GM12874 (cell line): ENCODE measurements around the gene SLC46A1.

Experiments used
- TF ChIP-seq, protein P1 (sequence below): IDR thresholded peaks from 2 replicates; pipeline ENCODE4 v1.5.1; 2011; ENCODE audit warnings: low read depth, mild to moderate bottlenecking, control low read depth, low read length, moderate library complexity; ENCODE audit not compliant: insufficient read depth

Gene SLC46A1

DNA sequence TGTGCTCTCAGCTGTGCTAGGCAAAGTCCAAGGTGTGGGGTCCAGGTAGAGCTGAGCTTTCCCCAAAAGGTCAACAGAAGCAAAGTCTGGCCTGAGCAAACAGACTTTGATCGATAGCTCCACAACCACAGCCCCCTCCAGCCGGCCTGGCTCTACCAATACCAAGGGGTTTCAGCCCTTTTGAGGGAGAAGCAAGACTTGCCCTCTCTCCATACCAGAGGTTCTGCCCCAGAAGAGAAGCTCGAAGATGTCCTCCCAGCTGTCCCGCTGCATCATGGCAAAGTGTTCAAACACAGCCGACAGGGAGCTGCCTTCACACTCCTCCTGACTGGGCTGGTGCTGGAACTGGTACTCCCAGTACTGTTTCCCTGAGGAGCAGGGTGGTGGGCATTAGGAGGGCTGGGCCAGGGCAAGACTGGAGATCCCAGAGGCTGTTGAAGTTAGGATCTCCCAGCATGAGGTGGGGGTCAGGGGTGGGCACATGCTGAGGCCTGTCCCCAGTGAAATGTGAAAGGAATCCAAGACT lies 37.6 kb downstream of the SLC46A1 start:
- TF ChIP-seq, protein P1, sequence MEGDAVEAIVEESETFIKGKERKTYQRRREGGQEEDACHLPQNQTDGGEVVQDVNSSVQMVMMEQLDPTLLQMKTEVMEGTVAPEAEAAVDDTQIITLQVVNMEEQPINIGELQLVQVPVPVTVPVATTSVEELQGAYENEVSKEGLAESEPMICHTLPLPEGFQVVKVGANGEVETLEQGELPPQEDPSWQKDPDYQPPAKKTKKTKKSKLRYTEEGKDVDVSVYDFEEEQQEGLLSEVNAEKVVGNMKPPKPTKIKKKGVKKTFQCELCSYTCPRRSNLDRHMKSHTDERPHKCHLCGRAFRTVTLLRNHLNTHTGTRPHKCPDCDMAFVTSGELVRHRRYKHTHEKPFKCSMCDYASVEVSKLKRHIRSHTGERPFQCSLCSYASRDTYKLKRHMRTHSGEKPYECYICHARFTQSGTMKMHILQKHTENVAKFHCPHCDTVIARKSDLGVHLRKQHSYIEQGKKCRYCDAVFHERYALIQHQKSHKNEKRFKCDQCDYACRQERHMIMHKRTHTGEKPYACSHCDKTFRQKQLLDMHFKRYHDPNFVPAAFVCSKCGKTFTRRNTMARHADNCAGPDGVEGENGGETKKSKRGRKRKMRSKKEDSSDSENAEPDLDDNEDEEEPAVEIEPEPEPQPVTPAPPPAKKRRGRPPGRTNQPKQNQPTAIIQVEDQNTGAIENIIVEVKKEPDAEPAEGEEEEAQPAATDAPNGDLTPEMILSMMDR = no peak

- TF ChIP-seq, protein P1 = no peak
These were observed 38.2 kb downstream of the SLC46A1 start for GRCh38 chr17:28367641-28368305.

DNA sequence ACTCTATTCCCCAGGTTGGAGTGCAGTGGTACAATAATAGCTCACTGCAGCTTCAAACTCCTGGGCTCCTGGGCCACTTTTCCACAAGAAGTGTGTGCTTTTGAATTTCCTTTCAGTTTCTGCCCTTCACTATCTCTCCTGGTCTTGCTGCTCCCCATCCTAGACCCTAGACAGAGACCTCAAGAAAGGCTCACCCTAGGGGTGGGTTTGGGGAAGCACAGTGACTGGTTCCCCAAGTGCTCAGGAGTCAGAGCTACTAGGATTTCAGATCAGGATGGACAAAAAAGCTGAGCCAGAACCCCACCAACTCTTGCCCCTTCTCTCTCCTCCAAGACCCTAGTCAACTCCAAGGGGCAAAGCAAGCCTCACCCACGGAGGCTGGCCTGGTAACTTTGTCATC lies 39.4 kb downstream of the SLC46A1 start:
- TF ChIP-seq, protein P1 = no peak

GRCh38 chr17:28365487-28365886 lies 40.5 kb downstream of the SLC46A1 start:
- TF ChIP-seq, protein P1 = no peak

DNA sequence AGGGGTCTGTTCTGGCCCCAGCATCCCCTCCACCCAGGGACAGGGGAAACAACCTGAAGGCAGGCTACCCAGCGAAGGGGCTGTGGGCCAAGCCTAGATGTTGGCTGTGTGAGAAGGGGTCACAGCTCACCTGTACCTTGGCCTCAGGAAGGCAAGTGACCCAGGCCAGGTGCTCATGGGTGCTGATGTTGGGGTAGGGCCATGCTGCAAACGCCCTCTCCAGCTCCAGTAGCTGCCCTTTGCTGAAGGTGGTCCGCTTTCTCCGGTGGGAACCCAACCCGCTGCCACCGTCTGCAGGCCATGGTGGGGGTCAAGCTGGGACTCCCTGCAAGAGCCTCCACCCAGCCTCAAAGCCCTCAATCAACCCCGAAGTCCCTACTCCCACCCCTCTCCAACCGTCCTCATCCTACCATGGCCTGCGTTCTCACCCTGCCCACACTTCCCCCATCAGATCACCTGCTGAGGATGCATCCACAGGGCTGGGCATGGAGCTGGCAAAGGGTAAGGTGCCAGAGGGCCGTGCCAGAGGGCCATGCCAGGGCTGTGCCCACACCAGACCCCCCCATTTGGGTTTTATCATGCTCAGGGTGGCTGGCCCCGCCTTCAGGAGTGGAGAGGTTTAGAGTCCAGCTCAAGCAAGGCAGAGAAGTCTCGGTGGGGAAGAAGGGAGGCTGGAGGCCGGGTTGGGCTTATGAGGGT lies 41.2 kb downstream of the SLC46A1 start, which contains the start of gene SEBOX:
Gene SEBOX (minus strand): TSS at position 535 of the 699 bp plus-strand sequence. CDS start 48 bp downstream, at position 487.
- TF ChIP-seq, protein P1 = no peak

DNA sequence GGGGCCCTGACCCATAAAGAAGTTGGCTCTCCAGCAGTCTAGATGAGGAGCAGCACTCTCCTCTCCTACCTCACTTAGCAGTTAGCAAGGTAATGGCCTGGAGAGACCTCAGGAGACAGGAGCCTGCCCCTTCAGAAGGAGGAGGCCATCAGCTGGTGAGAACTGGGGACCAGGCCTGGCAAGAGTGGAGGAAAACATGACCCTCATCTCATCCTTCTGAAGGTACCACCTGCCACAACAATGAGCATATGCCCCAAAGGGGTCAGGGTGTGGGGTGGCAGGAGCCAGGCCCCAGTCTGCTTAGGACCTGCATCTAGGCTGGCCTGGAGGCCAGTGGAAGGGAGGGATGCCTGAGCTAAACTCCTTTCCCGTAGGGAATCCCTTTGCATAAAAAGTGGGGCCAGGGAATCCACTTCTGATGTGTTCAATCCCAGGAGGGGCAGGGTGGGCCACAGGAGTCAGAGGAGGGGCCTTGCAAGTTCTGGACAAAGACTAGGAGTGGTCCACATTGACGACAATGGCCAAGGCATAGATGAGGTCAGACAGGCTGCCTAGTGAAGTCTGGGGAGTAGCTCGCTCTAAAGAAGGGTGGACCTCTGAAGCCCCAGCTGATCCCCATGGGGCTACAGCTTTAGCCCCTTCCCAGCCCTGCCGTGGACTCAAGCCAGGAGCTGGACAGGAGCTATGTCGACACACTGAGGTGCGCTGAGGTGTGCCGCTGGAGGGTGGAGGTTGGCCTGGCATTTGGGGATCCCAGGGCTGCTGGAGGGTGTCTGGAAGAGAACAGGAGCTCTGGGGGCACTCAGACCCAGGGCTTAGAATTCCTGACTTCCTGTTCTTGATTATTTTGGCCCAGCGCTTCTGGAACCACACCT lies 42.0 kb downstream of the SLC46A1 start:
- TF ChIP-seq, protein P1 = no peak

- TF ChIP-seq, protein P1 = no peak
These were observed 42.8 kb downstream of the SLC46A1 start for GRCh38 chr17:28363186-28363585.
